Kidney (tissue), 14 donors: ENCODE results near the gene OR13G1. TPM values are rescaled to one million over a fixed set of nuclear protein-coding genes. Genes with fewer than 3 reads are reported as not detected.

Source experiments
- DNase-seq, 5 donors: peaks; one replicate each; pipeline ENCODE4 v3.0.0-alpha.2; 2013 to 2020
- FAIRE-seq: peaks from 2 replicates; lab custom pipeline; 2012; peaks lifted over from hg19 to GRCh38; lab: Jason Lieb, UNC
- H3K27ac ChIP-seq, 2 donors: one replicate each; pipeline ENCODE4 v1.7.0; 2013; ENCODE audit warnings: low read depth in 2 of 2, low read length in 2 of 2, inconsistent platforms in 1 of 2
- H3K27me3 ChIP-seq: one replicate; pipeline ENCODE4 v1.7.1; 2013; ENCODE audit warnings: low read length, inconsistent platforms; ENCODE audit not compliant: control insufficient read depth, insufficient read depth
- H3K36me3 ChIP-seq, 3 donors: one replicate each; pipeline versions ENCODE4 v1.7.0 to v1.7.1; 2013; ENCODE audit warnings: low read length in 3 of 3, control low read depth in 1 of 3, inconsistent platforms in 1 of 3; ENCODE audit not compliant: insufficient read depth in 3 of 3, control insufficient read depth in 2 of 3
- H3K4me1 ChIP-seq, 3 donors: one replicate each; pipeline versions ENCODE4 v1.7.0 to v1.7.1; 2013; ENCODE audit warnings: low read length in 3 of 3, inconsistent platforms in 1 of 3, low read depth in 1 of 3; ENCODE audit not compliant: control insufficient read depth in 2 of 3, insufficient read depth in 2 of 3
- H3K4me3 ChIP-seq, 3 donors: one replicate each; pipeline versions ENCODE4 v1.7.0 to v1.8.1; 2013; ENCODE audit warnings: low read length in 3 of 3, control low read depth in 1 of 3, inconsistent platforms in 1 of 3
- H3K9ac ChIP-seq, 3 donors: one replicate each; pipeline versions ENCODE4 v1.7.0 to v1.7.1; 2013; ENCODE audit warnings: low read length in 3 of 3, control low read depth in 1 of 3, inconsistent platforms in 1 of 3
- H3K9me3 ChIP-seq, 3 donors: one replicate each; pipeline versions ENCODE4 v1.7.0 to v1.7.1; 2013; ENCODE audit warnings: low read length in 3 of 3, control low read depth in 1 of 3, inconsistent platforms in 1 of 3; ENCODE audit not compliant: control insufficient read depth in 2 of 3, insufficient read depth in 1 of 3
- intact Hi-C: fragments of 100-400 bp; cut with DNase I; formaldehyde crosslinking; loops from one replicate; pipeline ENCODE4 v1.11.1; 2022
- polyA plus RNA-seq: library from polyadenylated mRNA; stranded (reverse); fragments of 350-450 nt; fragmentation: Illumina TruSeq; extraction: RNeasy Lipid Tissue Mini Kit (QIAGEN cat#74804); gene quantifications from one replicate; pipeline ENCODE4 v1.2.3, GENCODE V29; 2014; ENCODE audit warnings: low read depth, low replicate concordance; ENCODE audit not compliant: insufficient read depth
- total RNA-seq: library from RNA; stranded (reverse); fragmentation: NEBNext Ultra II Directional; extraction: Animal tissue kit (Norgen Biotek cat#: 25700); gene quantifications from one replicate; pipeline ENCODE4 v1.2.1, GENCODE V29; 2021
- TF ChIP-seq, protein P1 (sequence below): IDR thresholded peaks from 3 replicates; pipeline ENCODE4 v1.5.1; 2012; ENCODE audit warnings: mild to moderate bottlenecking, moderate library complexity, borderline replicate concordance; ENCODE audit not compliant: insufficient read depth; ENCODE audit errors: extremely low read depth
- donor health status: control.
- donor health status: control.
- donor health status: control.
- donor health status: control.
- donor health status: control.
- donor health status: DM: yes; HTN: yes; CAD: no.
- donor health status: Normal renal cell carcinoma (clear cell type).

The OR13G1 gene
- total and polyA plus RNA-seq, 2 donors from 2014 or later = not detected

DNA sequence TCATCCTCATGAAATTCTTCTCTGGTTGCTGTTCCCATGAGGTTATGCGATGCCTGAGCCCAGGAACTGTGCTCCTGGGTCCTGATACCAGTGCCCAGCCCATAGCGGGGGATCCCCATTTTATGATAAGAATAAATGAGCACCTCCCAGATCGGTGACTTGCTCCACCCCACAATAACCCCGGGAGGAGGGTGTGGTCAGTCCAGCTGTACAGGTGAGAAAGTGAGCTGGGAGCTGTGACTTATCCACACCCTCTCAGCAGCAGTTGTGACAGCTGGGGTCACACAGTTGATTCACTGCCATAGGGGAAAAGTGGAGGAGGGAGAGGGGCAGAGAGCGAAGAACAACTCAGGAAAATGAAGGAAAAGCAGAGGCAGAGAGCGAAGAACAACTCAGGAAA lies 40.8 kb downstream of the OR13G1 start:
- no peak for FAIRE-seq
- Histone ChIP-seq H3K9me3 (no peaks in the 10 kb centered on the region), H3K4me3 (no peak overlapping the region)

DNA sequence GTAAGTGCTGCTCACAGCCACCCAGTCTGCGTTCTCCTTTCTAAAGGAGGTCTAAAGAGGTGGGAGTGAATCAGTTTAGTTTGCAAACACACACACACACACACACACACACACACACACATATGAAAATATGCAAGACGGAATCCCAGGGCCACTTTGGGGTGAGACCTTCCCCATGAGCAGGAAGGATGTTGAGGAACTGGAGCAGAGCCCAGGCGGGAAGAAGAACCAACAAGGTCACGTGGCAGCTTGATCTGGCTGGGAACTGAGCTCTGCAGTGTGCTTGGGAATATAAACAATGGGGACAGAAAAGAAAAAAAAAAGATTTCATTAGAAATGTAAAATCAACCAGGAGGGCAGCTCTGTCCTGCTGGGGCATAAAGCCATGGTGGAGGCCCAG lies 41.5 kb downstream of the OR13G1 start:
- DNase-seq = peak in 1 of 5 donors; percentile 40
- no peak for FAIRE-seq
- Histone ChIP-seq H3K27me3 (no peaks in the 10 kb centered on the region), H3K36me3 (no peaks in the 10 kb centered on the region), H3K4me1 (peaks cover 0 to 4% (median 0%) of the 10 kb centered on the region in 3 donors), H3K9ac (no peak overlapping the region), H3K4me3 (no peak overlapping the region), H3K9me3 (no peaks in the 10 kb centered on the region), H3K27ac (no peak overlapping the region)
- intact Hi-C loops = no loop called here
- TF ChIP-seq, protein P1, sequence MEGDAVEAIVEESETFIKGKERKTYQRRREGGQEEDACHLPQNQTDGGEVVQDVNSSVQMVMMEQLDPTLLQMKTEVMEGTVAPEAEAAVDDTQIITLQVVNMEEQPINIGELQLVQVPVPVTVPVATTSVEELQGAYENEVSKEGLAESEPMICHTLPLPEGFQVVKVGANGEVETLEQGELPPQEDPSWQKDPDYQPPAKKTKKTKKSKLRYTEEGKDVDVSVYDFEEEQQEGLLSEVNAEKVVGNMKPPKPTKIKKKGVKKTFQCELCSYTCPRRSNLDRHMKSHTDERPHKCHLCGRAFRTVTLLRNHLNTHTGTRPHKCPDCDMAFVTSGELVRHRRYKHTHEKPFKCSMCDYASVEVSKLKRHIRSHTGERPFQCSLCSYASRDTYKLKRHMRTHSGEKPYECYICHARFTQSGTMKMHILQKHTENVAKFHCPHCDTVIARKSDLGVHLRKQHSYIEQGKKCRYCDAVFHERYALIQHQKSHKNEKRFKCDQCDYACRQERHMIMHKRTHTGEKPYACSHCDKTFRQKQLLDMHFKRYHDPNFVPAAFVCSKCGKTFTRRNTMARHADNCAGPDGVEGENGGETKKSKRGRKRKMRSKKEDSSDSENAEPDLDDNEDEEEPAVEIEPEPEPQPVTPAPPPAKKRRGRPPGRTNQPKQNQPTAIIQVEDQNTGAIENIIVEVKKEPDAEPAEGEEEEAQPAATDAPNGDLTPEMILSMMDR = no peak

More for the DNA sequence above, 40.8 kb downstream of the OR13G1 start:
- TF ChIP-seq, protein P1 = no peak
- Histone ChIP-seq H3K4me1 (peaks cover 0 to 4% (median 0%) of the 10 kb centered on the region in 3 donors), H3K9ac (no peak overlapping the region), H3K27me3 (no peaks in the 10 kb centered on the region), H3K36me3 (no peaks in the 10 kb centered on the region), H3K27ac (no peak overlapping the region)
- intact Hi-C loops = no loop called here
- no peak for DNase-seq

DNA sequence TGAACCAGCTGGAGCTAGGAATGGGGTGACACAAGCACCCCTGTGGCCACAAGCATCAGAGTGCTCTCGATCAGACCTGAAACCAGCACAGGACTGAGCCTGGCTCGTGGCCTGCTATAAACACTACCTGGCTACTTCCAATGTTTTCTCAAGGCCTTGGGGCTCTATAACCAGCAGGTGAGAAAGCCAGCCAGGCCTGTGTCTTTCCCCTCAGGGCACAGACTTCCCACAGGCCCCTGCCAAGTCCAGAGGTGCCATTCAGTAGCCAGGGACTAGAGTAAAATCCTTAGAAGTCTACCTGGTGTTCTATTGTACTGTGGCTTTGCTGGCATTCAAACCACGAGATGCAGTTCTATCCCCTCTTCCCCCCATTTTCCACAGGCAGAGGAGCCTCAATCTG lies 51.6 kb downstream of the OR13G1 start:
- intact Hi-C loops = no loop called here
- H3K4me1 ChIP-seq = no peaks in the 10 kb centered on the region
- no peak overlapping the region for H3K27ac ChIP-seq
- no peaks in the 10 kb centered on the region for H3K36me3 ChIP-seq
- H3K27me3 ChIP-seq = no peaks in the 10 kb centered on the region
- H3K4me3 ChIP-seq = no peak overlapping the region
- H3K9ac ChIP-seq = no peak overlapping the region
- TF ChIP-seq, protein P1 = no peak
- FAIRE-seq = no peak
- no peak for DNase-seq
- no peaks in the 10 kb centered on the region for H3K9me3 ChIP-seq

Other genes with a start within 250 kb of the OR13G1 start
- gene OR2B11, start 221.6 kb downstream of the OR13G1 start, total RNA-seq = not detected
- not detected for gene OR2B11, start 221.6 kb downstream of the OR13G1 start, polyA plus RNA-seq
- 0.06 TPM for gene OR2C3, start 143.3 kb downstream of the OR13G1 start, total RNA-seq
- not detected for gene OR2C3, start 143.3 kb downstream of the OR13G1 start, polyA plus RNA-seq
- gene GCSAML, start 130.6 kb downstream of the OR13G1 start, total RNA-seq = 1.8 TPM
- gene GCSAML, start 130.6 kb downstream of the OR13G1 start, polyA plus RNA-seq = not detected
- gene OR2G2, start 91.4 kb downstream of the OR13G1 start, total RNA-seq = not detected
- not detected for gene OR2G2, start 91.4 kb downstream of the OR13G1 start, polyA plus RNA-seq
- gene OR2G3, start 74.2 kb downstream of the OR13G1 start, total RNA-seq = not detected
- gene OR2G3, start 74.2 kb downstream of the OR13G1 start, polyA plus RNA-seq = not detected
- gene OR6F1, start 36.9 kb upstream of the OR13G1 start, total RNA-seq = not detected
- gene OR6F1, start 36.9 kb upstream of the OR13G1 start, polyA plus RNA-seq = not detected
- gene OR14K1, start 58.9 kb upstream of the OR13G1 start, total RNA-seq = not detected
- gene OR14K1, start 58.9 kb upstream of the OR13G1 start, polyA plus RNA-seq = not detected
- not detected for gene OR14A2, start 68.4 kb upstream of the OR13G1 start, total RNA-seq
- gene OR14A2, start 68.4 kb upstream of the OR13G1 start, polyA plus RNA-seq = not detected
- not detected for gene OR1C1, start 80.8 kb upstream of the OR13G1 start, total RNA-seq
- gene OR1C1, start 80.8 kb upstream of the OR13G1 start, polyA plus RNA-seq = not detected
- gene OR14A16, start 144.4 kb upstream of the OR13G1 start, total RNA-seq = not detected
- gene OR14A16, start 144.4 kb upstream of the OR13G1 start, polyA plus RNA-seq = not detected
- not detected for gene OR11L1, start 162.2 kb upstream of the OR13G1 start, total RNA-seq
- not detected for gene OR11L1, start 162.2 kb upstream of the OR13G1 start, polyA plus RNA-seq
- 0.50 TPM for gene TRIM58, start 177.4 kb upstream of the OR13G1 start, total RNA-seq
- 0.11 TPM for gene TRIM58, start 177.4 kb upstream of the OR13G1 start, polyA plus RNA-seq
- gene OR2W3, start 215.8 kb upstream of the OR13G1 start, total RNA-seq = not detected
- gene OR2W3, start 215.8 kb upstream of the OR13G1 start, polyA plus RNA-seq = not detected
- not detected for gene OR2T8, start 240.5 kb upstream of the OR13G1 start, total RNA-seq
- not detected for gene OR2T8, start 240.5 kb upstream of the OR13G1 start, polyA plus RNA-seq
- gene OR2AJ1, start 245.2 kb upstream of the OR13G1 start, total RNA-seq = not detected
- not detected for gene OR2AJ1, start 245.2 kb upstream of the OR13G1 start, polyA plus RNA-seq